Adipose tissue (tissue), 3 donors: Measurements from ENCODE around the gene SLC3A2. TPM values are rescaled to one million over a fixed set of nuclear protein-coding genes. Genes with fewer than 3 reads are reported as not detected.
A peak's percentile ranks its signal among the peaks of the same experiment; 100 is the strongest.

ENCODE experiments used
- H3K27ac ChIP-seq: one replicate; pipeline ENCODE4 v1.5.1; 2013; ENCODE audit warnings: low read depth, low read length
- WGBS, 3 donors: extraction: QIAGEN DNeasy Blood & Tissue Kit; methylation state at CpG; one replicate each; pipeline ENCODE4 v1.1.7; 2013; 5-methylcytosine and 5-hydroxymethylcytosine counted together
- polyA plus RNA-seq, 3 donors: library from polyadenylated mRNA; stranded (reverse); fragments of 200-250 nt; gene quantifications; one replicate each; pipeline ENCODE4 v1.2.3, GENCODE V29; 2013
- donor health status: healthy with polysubstance abuse.
- donor health status: Bipolar disorder and iron deficiency.
- donor health status: healthy.

Gene SLC3A2
- polyA plus RNA-seq, 3 donors, result 62.6 to 146 (median 103) TPM

- H3K27ac ChIP-seq, result no peak overlapping the region
- WGBS, 3 donors, result 95 to 96% (median 95%) methylated on average over 7 of the region's 7 CpGs
Observed at GRCh38 chr11:62874851-62875250, 5.8 kb upstream of the SLC3A2 start.

GRCh38 chr11:62875698-62876478 lies 4.8 kb upstream of the SLC3A2 start:
- 61 to 93% (median 90%) methylated on average over 7 of the region's 7 CpGs for WGBS, 3 donors
- H3K27ac ChIP-seq, result no peak overlapping the region

- WGBS, 3 donors, result 30 to 92% (median 90%) methylated on average over 6 of the region's 6 CpGs
- no peak overlapping the region for H3K27ac ChIP-seq
Observed at GRCh38 chr11:62876712-62877111, 4.0 kb upstream of the SLC3A2 start.

GRCh38 chr11:62879235-62879978 lies 1.3 kb upstream of the SLC3A2 start:
- WGBS, 3 donors, result 39 to 58% (median 51%) methylated on average over 7 of the region's 7 CpGs
- peak overlapping the region; percentile 19 for H3K27ac ChIP-seq

GRCh38 chr11:62880231-62880802 lies 379 bp upstream of the SLC3A2 start:
- WGBS, 3 donors, result 0 to 1% (median 0%) methylated on average over 15 to 16 of the region's 16 CpGs
- H3K27ac ChIP-seq, result peak overlapping the region; percentile 79

GRCh38 chr11:62881579-62882430 lies 1.1 kb downstream of the SLC3A2 start:
- peak overlapping the region; percentile 79 for H3K27ac ChIP-seq
- WGBS, 3 donors, result 2 to 7% (median 5%) methylated on average over 20 to 21 of the region's 21 CpGs

- WGBS, 3 donors, result 25 to 52% (median 44%) methylated on average over 6 of the region's 6 CpGs
- H3K27ac ChIP-seq, result no peak overlapping the region
Observed at GRCh38 chr11:62882431-62882749, 1.7 kb downstream of the SLC3A2 start.

- 51 to 58% (median 58%) methylated on average over 5 of the region's 5 CpGs for WGBS, 3 donors
- no peak overlapping the region for H3K27ac ChIP-seq
Observed at GRCh38 chr11:62882788-62883501, 2.2 kb downstream of the SLC3A2 start.

- H3K27ac ChIP-seq, result no peak overlapping the region
- 80 to 92% (median 82%) methylated on average over 3 of the region's 3 CpGs for WGBS, 3 donors
Observed at GRCh38 chr11:62883673-62884072, 3.0 kb downstream of the SLC3A2 start.

GRCh38 chr11:62885137-62885750 lies 4.5 kb downstream of the SLC3A2 start:
- no peak overlapping the region for H3K27ac ChIP-seq
- WGBS, 3 donors, result 80 to 91% (median 90%) methylated on average over 11 of the region's 11 CpGs

GRCh38 chr11:62888406-62888805 lies 7.7 kb downstream of the SLC3A2 start:
- 89 to 93% (median 91%) methylated on average over 14 of the region's 14 CpGs for WGBS, 3 donors
- no peak overlapping the region for H3K27ac ChIP-seq

- 61 to 70% (median 67%) methylated on average over 2 of the region's 2 CpGs for WGBS, 3 donors
- no peak overlapping the region for H3K27ac ChIP-seq
Observed at GRCh38 chr11:62889126-62889483, 8.4 kb downstream of the SLC3A2 start.

- 55 to 65% (median 58%) methylated on average over 11 of the region's 11 CpGs for WGBS, 3 donors
- no peak overlapping the region for H3K27ac ChIP-seq
Observed at GRCh38 chr11:62889484-62890437, 9.1 kb downstream of the SLC3A2 start.

- WGBS, 3 donors, result 86 to 91% (median 90%) methylated on average over 10 of the region's 10 CpGs
- no peak overlapping the region for H3K27ac ChIP-seq
Observed at GRCh38 chr11:62892077-62892922, 11.6 kb downstream of the SLC3A2 start.

- no peak overlapping the region for H3K27ac ChIP-seq
- 64 to 74% (median 73%) methylated on average over 5 to 6 of the region's 6 CpGs for WGBS, 3 donors
Observed at GRCh38 chr11:62895501-62895900, 14.8 kb downstream of the SLC3A2 start.

GRCh38 chr11:62896049-62896448 lies 15.4 kb downstream of the SLC3A2 start:
- H3K27ac ChIP-seq, result no peak overlapping the region
- 56 to 66% (median 64%) methylated on average over 10 of the region's 10 CpGs for WGBS, 3 donors
